Psoas muscle (tissue), 8 donors: Measurements from ENCODE around the gene P2RX3. TPM values are rescaled to one million over a fixed set of nuclear protein-coding genes. Genes with fewer than 3 reads are reported as not detected.

Source experiments
- ATAC-seq, 4 donors: fragments of 200-7000 bp; cut with Tn5 transposase; one replicate each; pipeline ENCODE4 v1.9.1; 2020; ENCODE audit warnings: moderate library complexity in 3 of 4, mild to moderate bottlenecking in 2 of 4
- DNase-seq, 2 donors: peaks; one replicate each; pipeline ENCODE4 v3.0.0-alpha.2; 2020
- H3K27ac ChIP-seq: fragments of 200-600 bp; one replicate; pipeline ENCODE4 v1.8.0; 2022
- H3K27me3 ChIP-seq, 3 donors: fragments of 200-600 bp in 1 of 3; one replicate each; pipeline versions ENCODE4 v1.6.1 to v1.8.0; 2013 to 2022; ENCODE audit warnings: low read length in 2 of 3, mild to moderate bottlenecking in 2 of 3, moderate library complexity in 1 of 3; ENCODE audit not compliant: insufficient read depth in 3 of 3
- H3K36me3 ChIP-seq, 2 donors: fragments of 200-600 bp in 1 of 2; one replicate each; pipeline versions ENCODE4 v1.6.1 to v1.8.0; 2013 to 2022; ENCODE audit warnings: low read depth in 1 of 2, mild to moderate bottlenecking in 1 of 2, moderate library complexity in 1 of 2; ENCODE audit not compliant: insufficient read depth in 1 of 2
- H3K4me1 ChIP-seq: fragments of 200-600 bp; one replicate; pipeline ENCODE4 v1.8.0; 2022
- H3K4me3 ChIP-seq: fragments of 200-600 bp; one replicate; pipeline ENCODE4 v1.8.0; 2022; ENCODE audit warnings: mild to moderate bottlenecking
- H3K9me3 ChIP-seq: fragments of 200-600 bp; one replicate; pipeline ENCODE4 v1.8.0; 2022
- WGBS, 3 donors: extraction: QIAGEN DNeasy Blood & Tissue Kit; methylation state at CpG; one replicate each; pipeline versions ENCODE4 v1.1.6 to v1.1.7; 2013; 5-methylcytosine and 5-hydroxymethylcytosine counted together
- intact Hi-C, 2 donors: fragments of 100-400 bp; cut with DNase I; formaldehyde crosslinking; loops; one replicate each; pipeline versions ENCODE4 v1.11.0 to v1.14.2; 2022
- polyA plus RNA-seq, 3 donors: library from polyadenylated mRNA; stranded (reverse); fragments of 200-250 nt; gene quantifications; one replicate each; pipeline ENCODE4 v1.2.3, GENCODE V29; 2013
- total RNA-seq, 4 donors: library from RNA; stranded (reverse); fragmentation: NEBNext Ultra II Directional in 2 of 4; extraction: Animal tissue kit (Norgen Biotek cat#: 25700) in 2 of 4; gene quantifications; one replicate each; pipeline versions ENCODE4 v1.2.1 to v1.2.4, GENCODE V29; 2021 to 2023
- TF ChIP-seq, protein P1 (sequence below): fragments of 200-600 bp; IDR thresholded peaks from one replicate; pipeline ENCODE4 v1.8.0; 2022; ENCODE audit warnings: antibody characterized with exemption
- donor health status: healthy with polysubstance abuse.
- donor health status: DM: no; HTN: no; CAD: no; lungs with moderate emphysema.
- donor health status: Bipolar disorder and iron deficiency.
- donor health status: healthy.
- donor health status: DM: yes; HTN: yes; CAD: no.
- donor health status: DM: no; HTN: no; CAD: no.
- donor health status: DM: no; HTN: no; CAD: no.
- donor health status: DM: yes; HTN: yes; CAD: no.

The P2RX3 gene
- total and polyA plus RNA-seq, 7 donors: 0.21 to 0.90 (median 0.40) TPM

DNA sequence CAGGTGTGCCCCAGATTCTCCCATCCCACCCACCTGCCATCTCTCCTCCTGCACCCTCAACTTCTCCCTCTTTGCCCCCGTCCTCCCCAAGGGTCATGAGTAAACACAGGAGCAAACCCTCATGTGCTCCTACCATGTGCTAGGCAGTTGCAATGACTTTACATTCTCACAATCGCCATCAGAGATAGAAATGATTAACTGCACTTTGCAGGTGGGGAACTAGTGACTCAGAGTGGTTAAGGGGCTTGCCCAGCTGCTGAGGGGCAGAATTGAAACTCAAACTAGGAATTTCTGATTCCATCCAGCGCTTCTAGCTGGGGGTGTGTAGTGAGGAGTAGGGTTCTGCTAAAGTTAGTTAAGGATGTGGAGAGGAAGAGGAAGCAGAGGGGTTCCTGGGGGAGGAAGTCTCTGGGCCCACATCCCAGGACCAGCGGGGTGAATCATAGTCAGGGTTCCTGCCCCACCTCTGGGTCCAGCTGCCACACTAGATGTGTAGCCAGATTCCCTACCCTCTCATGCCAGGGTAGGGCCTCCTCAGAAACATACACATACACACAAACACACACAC, 68.3 kb downstream of the P2RX3 start:
- WGBS, 3 donors: 57 to 59% (median 57%) methylated on average over 4 of the region's 4 CpGs
- H3K27me3 ChIP-seq: no peaks in the 10 kb centered on the region
- peak in 1 of 2 donors; percentile 36 for DNase-seq
- TF ChIP-seq, protein P1, sequence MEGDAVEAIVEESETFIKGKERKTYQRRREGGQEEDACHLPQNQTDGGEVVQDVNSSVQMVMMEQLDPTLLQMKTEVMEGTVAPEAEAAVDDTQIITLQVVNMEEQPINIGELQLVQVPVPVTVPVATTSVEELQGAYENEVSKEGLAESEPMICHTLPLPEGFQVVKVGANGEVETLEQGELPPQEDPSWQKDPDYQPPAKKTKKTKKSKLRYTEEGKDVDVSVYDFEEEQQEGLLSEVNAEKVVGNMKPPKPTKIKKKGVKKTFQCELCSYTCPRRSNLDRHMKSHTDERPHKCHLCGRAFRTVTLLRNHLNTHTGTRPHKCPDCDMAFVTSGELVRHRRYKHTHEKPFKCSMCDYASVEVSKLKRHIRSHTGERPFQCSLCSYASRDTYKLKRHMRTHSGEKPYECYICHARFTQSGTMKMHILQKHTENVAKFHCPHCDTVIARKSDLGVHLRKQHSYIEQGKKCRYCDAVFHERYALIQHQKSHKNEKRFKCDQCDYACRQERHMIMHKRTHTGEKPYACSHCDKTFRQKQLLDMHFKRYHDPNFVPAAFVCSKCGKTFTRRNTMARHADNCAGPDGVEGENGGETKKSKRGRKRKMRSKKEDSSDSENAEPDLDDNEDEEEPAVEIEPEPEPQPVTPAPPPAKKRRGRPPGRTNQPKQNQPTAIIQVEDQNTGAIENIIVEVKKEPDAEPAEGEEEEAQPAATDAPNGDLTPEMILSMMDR: no peak
- ATAC-seq: peak in 3 of 4 donors; percentile 44 to 58 (median 51)
- peaks cover 0 to 26% of the 10 kb centered on the region in 2 donors for H3K36me3 ChIP-seq
- H3K4me3 ChIP-seq: no peak overlapping the region
- intact Hi-C loops: no loop called here
- no peaks in the 10 kb centered on the region for H3K9me3 ChIP-seq
- peaks cover 3% of the 10 kb centered on the region for H3K4me1 ChIP-seq
- peak overlapping the region; percentile 51 for H3K27ac ChIP-seq

DNA sequence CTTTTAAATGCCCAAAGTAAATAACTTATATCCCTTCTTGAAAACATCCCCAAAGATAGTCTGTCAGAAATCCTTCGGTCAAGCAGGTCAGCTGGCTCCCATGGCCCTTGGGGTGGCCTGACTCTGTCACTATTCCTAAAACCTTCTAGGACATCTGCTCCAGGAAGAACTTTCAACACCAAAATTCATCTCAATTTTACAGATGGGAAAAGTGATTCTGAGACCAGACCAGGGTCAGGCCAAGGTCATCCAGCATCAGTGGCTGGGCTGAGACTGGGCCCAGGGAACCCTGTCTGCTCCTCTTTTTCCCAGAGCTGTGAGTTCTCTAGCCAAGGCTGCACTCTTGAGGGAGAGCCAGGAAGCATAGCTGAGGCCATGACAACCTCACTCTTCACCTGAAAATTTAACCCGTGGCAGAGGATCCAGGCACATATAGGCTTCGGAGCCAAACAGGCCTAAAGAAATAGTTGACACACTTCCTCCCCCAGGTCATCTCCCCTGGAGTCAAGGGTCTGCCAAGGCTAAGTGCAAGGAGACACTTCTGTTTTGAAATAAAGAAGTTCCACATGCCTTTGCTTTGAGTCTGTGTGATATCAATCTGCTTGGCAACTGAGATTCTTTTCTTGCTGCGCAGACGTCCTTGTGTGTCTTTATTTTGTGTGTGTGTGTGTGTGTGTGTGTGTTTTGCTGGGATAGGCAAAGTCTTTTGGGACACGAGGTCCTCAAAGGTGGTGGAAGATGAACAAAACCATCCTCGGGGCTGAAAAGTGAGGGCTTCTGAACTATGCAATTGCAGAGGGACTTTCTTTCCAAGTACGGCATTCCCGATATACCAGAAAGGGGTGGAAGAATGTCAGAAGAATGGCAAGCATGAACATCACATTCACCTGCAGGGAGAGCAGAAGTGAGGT, 69.1 kb downstream of the P2RX3 start:
- peak overlapping the region; percentile 51 for H3K27ac ChIP-seq
- H3K27me3 ChIP-seq: no peaks in the 10 kb centered on the region
- ATAC-seq (peak in 3 of 4 donors; percentile 28 to 56 (median 38)), DNase-seq (peak in 1 of 2 donors; percentile 30)
- intact Hi-C loops: no loop called here
- 69 to 75% (median 74%) methylated on average over 9 of the region's 9 CpGs for whole genome bisulfite sequencing, 3 donors
- TF ChIP-seq, protein P1: no peak
- peaks cover 3% of the 10 kb centered on the region for H3K4me1 ChIP-seq
- H3K9me3 ChIP-seq: no peaks in the 10 kb centered on the region
- H3K36me3 ChIP-seq: peaks cover 0 to 33% of the 10 kb centered on the region in 2 donors
- no peak overlapping the region for H3K4me3 ChIP-seq

DNA sequence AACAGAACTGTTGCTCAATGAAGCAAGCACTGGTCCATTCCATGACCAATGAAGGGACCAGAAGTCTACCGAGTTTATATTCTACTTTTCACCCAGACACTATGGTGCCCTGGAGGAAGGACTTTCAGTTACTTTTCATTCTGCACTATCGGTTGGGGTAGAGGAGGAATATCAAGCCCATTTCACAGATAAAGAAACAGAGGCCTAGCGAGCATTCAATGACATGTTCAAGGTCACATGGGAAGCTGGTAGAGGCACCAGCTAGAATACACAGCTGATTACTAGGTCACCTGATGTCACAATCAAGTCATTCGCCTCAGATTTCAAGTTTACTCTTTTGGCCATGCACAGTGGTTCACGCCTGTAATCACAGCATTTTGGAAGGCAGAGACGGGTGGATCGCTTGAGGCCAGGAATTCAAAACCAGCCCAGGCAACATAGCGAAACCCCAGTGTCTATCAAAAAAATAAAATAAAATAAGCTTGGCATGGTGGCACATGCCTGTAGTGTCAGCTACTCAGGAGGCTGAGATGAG, 69.9 kb downstream of the P2RX3 start:
- DNase-seq (no peak), ATAC-seq (no peak)
- intact Hi-C loops: no loop called here
- Histone ChIP-seq H3K27me3 (no peaks in the 10 kb centered on the region), H3K36me3 (peaks cover 0 to 39% of the 10 kb centered on the region in 2 donors), H3K27ac (no peak overlapping the region), H3K4me3 (no peak overlapping the region), H3K4me1 (peaks cover 3% of the 10 kb centered on the region), H3K9me3 (no peaks in the 10 kb centered on the region)
- TF ChIP-seq, protein P1: no peak
- WGBS, 3 donors: 93 to 97% (median 93%) methylated on average over 8 of the region's 8 CpGs

DNA sequence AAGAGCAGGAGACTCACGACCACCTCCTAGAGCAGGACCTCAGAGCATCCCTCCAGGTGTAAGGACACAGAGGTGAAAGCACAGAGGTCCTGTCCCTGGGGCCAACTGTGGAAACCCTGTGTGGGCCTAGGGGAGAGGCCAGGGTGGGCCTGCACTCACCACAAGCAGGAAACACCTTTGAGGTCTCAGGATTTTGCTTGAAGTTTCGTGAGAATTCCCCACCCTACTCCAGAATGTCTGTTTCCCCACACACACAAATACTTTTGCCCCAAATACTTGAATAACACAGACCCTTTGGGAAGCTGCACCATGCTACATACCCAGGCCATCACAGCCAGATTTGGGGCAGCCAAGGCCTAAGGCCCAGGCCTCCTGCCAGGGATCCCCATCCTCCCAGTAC, 70.6 kb downstream of the P2RX3 start:
- H3K4me1 ChIP-seq: peaks cover 3% of the 10 kb centered on the region
- DNase-seq (no peak), ATAC-seq (no peak)
- peaks cover 0 to 44% of the 10 kb centered on the region in 2 donors for H3K36me3 ChIP-seq
- H3K9me3 ChIP-seq: no peaks in the 10 kb centered on the region
- H3K27me3 ChIP-seq: no peaks in the 10 kb centered on the region
- H3K27ac ChIP-seq: no peak overlapping the region
- intact Hi-C loops: no loop called here
- TF ChIP-seq, protein P1: no peak
- 86 to 91% (median 88%) methylated on average over 2 of the region's 2 CpGs for WGBS, 3 donors
- no peak overlapping the region for H3K4me3 ChIP-seq
